Gastroesophageal sphincter (tissue), 3 donors: Measurements from ENCODE around the gene IL19.

Experiments used
- POLR2A ChIP-seq, 2 donors: fragments of 450-650 bp; IDR thresholded peaks; one replicate each; pipeline ENCODE4 v1.6.1; 2017; ENCODE audit warnings: antibody characterized with exemption in 2 of 2, mild to moderate bottlenecking in 2 of 2, moderate library complexity in 1 of 2
- TF ChIP-seq, protein P1 (sequence below), 4 experiments: fragments of 200-600 bp in 2 of 4; fragments of 450-650 bp in 2 of 4; sonication (generic) in 1 of 4; IDR thresholded peaks; one replicate each; pipeline ENCODE4 v1.5.1; 2017 to 2019; ENCODE audit warnings: antibody characterized with exemption in 4 of 4, mild to moderate bottlenecking in 2 of 4, moderate library complexity in 2 of 4

DNA sequence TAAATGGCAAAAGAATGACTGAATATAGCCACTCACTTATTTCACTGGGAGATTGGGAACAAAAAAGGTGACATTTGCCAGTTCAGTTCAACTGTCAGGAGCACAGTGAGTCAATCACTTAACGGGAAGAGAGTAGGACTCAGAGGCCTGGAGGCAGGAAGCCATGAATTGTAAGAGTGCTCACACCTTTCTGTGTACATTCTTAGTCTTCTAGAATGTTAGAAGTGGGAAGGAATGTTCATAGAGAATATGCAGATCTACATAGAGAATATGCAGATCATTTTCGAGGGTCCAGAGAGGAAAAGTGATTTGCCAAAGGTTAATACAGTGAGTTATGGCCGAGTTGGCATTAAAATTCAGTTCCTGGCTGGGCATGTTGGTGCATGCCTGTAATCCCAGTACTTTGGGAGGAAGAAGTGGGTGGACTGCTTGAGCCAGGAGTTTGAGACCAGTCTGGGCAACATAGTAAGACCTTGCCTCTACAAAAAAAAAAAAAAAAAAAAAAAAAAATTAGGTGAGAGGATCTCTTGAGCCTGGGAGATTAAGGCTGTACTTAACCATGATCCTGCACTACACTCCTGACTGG is 103.1 kb downstream of the IL19 start:
- TF ChIP-seq, protein P1, sequence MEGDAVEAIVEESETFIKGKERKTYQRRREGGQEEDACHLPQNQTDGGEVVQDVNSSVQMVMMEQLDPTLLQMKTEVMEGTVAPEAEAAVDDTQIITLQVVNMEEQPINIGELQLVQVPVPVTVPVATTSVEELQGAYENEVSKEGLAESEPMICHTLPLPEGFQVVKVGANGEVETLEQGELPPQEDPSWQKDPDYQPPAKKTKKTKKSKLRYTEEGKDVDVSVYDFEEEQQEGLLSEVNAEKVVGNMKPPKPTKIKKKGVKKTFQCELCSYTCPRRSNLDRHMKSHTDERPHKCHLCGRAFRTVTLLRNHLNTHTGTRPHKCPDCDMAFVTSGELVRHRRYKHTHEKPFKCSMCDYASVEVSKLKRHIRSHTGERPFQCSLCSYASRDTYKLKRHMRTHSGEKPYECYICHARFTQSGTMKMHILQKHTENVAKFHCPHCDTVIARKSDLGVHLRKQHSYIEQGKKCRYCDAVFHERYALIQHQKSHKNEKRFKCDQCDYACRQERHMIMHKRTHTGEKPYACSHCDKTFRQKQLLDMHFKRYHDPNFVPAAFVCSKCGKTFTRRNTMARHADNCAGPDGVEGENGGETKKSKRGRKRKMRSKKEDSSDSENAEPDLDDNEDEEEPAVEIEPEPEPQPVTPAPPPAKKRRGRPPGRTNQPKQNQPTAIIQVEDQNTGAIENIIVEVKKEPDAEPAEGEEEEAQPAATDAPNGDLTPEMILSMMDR (IDR thresholded peaks at IDR 0.05), result no peak
- no peak for TF ChIP-seq POLR2A (IDR thresholded peaks at IDR 0.05)
